ENCODE results near the gene BIRC7.

DNA sequence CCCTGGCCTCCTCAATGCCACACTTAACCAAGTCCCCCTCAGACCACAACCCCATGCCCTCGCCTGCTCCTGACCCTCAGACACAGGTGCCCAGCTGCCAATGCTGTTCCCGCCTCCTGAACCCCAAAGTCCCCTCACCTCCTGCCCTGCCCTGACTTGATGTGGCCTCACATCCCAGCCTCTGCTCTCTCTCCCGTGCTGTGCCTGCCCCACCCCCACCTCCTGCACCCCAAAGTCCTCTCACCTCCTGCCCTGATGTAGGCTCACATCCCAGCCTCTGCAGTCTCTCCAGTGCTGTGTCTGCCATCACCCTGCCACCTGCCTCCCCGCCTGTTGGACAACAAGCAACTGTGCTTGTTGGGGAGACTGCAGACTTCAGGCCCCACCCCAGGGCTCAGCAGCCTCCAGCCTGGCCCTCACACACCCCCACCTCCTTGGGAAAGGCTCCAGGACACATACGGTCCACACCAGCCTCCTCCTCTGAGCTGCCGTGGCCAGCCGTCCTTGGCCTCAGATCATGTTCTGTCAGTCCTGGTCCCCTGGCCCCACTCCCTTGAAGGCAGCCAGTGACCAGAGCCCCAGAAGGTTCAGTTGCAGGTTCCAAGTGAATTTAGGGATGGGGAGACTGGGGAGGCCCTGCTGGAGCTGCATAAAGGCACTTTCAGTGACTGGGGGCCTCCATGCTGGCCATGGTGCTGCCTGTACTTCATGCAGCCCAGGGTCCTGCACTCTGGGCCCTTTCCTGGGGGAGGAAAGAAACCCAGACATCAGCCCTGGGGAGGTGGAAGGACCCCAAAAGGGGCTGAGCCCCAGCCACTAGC lies 48.2 kb upstream of the BIRC7 start:
- TF ChIP-seq ZFX (IDR thresholded peaks at IDR 0.05) (no peak), CTCF (conservative IDR thresholded peaks at IDR 0.05) (no peak)
